Skeletal muscle satellite cell (primary cell): ENCODE results near the gene ESRRA.

Experiments
- H3K27me3 ChIP-seq: 2 replicates; pipeline ENCODE4 v1.7.0; 2013; ENCODE audit warnings: low read length; ENCODE audit not compliant: control insufficient read depth, insufficient read depth
- H3K36me3 ChIP-seq: 2 replicates; pipeline ENCODE4 v1.7.0; 2013; ENCODE audit warnings: mild to moderate bottlenecking, control low read depth, low read length; ENCODE audit not compliant: insufficient read depth
- H3K4me1 ChIP-seq: 2 replicates; pipeline ENCODE4 v1.7.0; 2013; ENCODE audit warnings: low read length; ENCODE audit not compliant: control insufficient read depth, insufficient read depth
- H3K4me2 ChIP-seq: 2 replicates; pipeline ENCODE4 v1.7.0; 2013; ENCODE audit warnings: mild to moderate bottlenecking, low read length
- H3K4me3 ChIP-seq: 2 replicates; pipeline ENCODE4 v1.7.0; 2013; ENCODE audit warnings: low read length
- H3K9ac ChIP-seq: 2 replicates; pipeline ENCODE4 v1.7.0; 2013; ENCODE audit warnings: mild to moderate bottlenecking, low read depth, low read length, moderate library complexity
- H3K9me3 ChIP-seq: replicated peaks from 2 replicates; pipeline ENCODE4 v1.7.0; 2013; ENCODE audit warnings: mild to moderate bottlenecking, control low read depth, low read length

The ESRRA gene

DNA sequence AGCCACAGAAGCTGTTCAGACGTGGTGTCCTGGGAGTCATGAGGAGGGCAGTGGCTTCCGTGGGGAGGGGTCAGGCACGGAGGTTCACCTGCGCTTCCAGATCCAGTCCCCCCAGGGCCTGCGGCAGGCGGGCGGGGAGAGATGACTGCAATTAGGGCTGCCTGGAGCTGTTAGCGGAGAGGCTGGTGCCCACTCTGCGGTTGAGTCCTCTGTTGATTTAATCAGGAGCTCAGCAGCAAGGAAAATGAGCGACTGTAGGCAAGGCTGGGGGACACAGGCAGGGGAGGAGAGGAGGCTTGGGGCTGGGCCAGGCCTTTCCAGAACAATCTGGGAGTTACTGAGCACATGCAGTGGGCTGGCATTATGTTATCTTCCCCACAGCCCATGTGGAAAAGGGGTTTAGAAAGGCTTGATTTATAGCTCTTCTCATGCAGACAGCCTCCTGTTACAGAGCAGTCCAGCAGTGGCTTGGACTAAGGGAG lies 40.9 kb upstream of the ESRRA start:
- Histone ChIP-seq H3K27me3 (no peaks in the 10 kb centered on the region), H3K4me1 (peaks cover 20% of the 10 kb centered on the region), H3K4me3 (no peak overlapping the region), H3K36me3 (peaks cover 69% of the 10 kb centered on the region), H3K9ac (no peak overlapping the region), H3K9me3 (no peaks in the 10 kb centered on the region), H3K4me2 (no peak overlapping the region)

DNA sequence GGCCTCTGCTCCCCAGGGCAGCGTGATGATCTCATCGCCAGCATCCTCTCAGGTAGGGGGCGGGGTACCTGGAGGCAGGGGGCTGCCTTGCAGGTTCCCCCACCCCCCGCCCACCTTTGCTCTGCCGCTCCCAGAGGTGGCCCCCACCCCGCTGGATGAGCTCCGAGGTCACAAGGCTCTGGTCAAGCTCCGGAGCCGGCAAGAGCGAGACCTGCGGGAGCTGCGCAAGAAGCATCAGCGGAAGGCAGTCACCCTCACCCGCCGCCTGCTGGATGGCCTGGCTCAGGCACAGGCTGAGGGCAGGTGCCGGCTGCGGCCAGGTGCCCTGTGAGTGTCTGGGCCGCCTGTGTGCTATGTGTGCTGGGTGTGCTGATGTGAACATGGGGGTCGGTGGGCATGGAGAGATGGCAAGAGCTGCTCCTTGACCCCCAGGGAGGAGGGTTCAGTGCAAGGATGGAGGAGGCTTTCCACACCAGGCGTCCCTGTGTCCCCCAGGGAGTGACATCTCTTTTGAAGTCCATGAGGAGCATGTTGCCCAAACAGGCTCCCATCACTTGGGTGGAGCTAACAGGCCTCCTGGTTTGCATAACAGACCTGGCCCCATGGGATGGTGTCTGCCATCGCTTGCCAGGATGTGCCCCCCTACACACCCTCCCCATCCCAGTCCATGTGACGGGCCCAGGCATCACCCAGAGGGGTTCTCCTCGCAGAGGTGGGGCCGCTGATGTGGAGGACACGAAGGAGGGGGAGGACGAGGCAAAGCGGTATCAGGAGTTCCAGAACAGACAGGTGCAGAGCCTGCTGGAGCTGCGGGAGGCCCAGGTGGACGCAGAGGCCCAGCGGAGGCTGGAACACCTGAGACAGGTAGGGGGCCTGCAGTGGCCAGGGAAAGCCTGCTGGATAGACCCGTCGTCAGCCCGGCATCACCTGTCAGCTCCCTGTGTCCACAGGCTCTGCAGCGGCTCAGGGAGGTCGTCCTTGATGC lies 39.9 kb upstream of the ESRRA start:
- no peak overlapping the region for H3K4me2 ChIP-seq
- H3K9ac ChIP-seq = no peak overlapping the region
- H3K27me3 ChIP-seq = no peaks in the 10 kb centered on the region
- H3K4me1 ChIP-seq = peaks cover 21% of the 10 kb centered on the region
- H3K4me3 ChIP-seq = no peak overlapping the region
- H3K36me3 ChIP-seq = peaks cover 58% of the 10 kb centered on the region
- H3K9me3 ChIP-seq = no peaks in the 10 kb centered on the region

- Histone ChIP-seq H3K4me2 (no peak overlapping the region), H3K9ac (no peak overlapping the region), H3K4me3 (no peak overlapping the region), H3K9me3 (no peaks in the 10 kb centered on the region), H3K36me3 (peaks cover 50% of the 10 kb centered on the region), H3K4me1 (peaks cover 21% of the 10 kb centered on the region), H3K27me3 (no peaks in the 10 kb centered on the region)
Observed at GRCh38 chr11:64266339-64266738, 39.0 kb upstream of the ESRRA start.

- Histone ChIP-seq H3K4me2 (no peak overlapping the region), H3K9me3 (no peaks in the 10 kb centered on the region), H3K27me3 (no peaks in the 10 kb centered on the region), H3K4me1 (peaks cover 29% of the 10 kb centered on the region), H3K4me3 (no peak overlapping the region), H3K9ac (no peak overlapping the region), H3K36me3 (peaks cover 39% of the 10 kb centered on the region)
Observed at GRCh38 chr11:64267207-64267945, 37.9 kb upstream of the ESRRA start.

- Histone ChIP-seq H3K9ac (peak overlapping the region; percentile 80), H3K27me3 (no peaks in the 10 kb centered on the region), H3K36me3 (peaks cover 31% of the 10 kb centered on the region), H3K4me2 (peak overlapping the region; percentile 93), H3K4me1 (peaks cover 26% of the 10 kb centered on the region), H3K4me3 (peak overlapping the region; percentile 72), H3K9me3 (no peaks in the 10 kb centered on the region)
Observed at GRCh38 chr11:64268025-64268892, 37.1 kb upstream of the ESRRA start.

DNA sequence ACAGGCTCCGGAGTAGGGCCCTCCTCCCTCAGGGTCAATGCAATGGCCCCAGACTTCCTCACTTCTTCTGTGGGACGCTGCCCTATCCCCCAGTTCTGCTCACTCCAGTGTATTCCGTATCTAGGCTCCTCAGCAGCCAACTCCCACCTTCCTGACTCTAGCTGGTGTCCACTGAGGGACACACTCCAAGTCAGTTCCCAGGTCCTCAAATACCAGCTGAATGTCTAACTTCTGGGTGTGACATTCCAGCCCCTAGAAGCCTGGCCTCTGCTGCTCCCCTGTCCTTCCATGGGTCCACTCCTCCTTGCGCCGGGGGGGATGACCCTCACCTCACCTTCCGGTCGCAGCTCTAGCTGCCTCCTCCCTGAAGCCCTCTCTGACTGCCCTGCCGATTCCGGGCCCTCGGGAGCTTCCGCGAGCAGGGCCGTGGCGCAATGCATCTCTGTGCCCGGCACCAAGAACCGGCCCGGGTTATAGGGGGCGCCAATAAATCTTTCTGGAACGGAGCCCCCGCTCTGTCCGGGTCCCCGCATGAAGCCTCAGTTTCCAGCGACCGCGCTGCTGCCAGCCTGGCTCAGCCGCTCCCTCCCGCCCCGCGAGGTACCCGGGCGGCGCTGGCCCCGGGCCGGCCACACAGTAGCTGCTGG lies 36.3 kb upstream of the ESRRA start:
- Histone ChIP-seq H3K9ac (peak overlapping the region; percentile 80), H3K27me3 (no peaks in the 10 kb centered on the region), H3K4me2 (peak overlapping the region; percentile 93), H3K4me1 (peaks cover 26% of the 10 kb centered on the region), H3K4me3 (peak overlapping the region; percentile 72), H3K9me3 (no peaks in the 10 kb centered on the region), H3K36me3 (peaks cover 23% of the 10 kb centered on the region)

GRCh38 chr11:64269540-64270220 lies 35.6 kb upstream of the ESRRA start:
- H3K27me3 ChIP-seq = no peaks in the 10 kb centered on the region
- no peaks in the 10 kb centered on the region for H3K9me3 ChIP-seq
- peaks cover 26% of the 10 kb centered on the region for H3K4me1 ChIP-seq
- H3K36me3 ChIP-seq = peaks cover 16% of the 10 kb centered on the region
- peak overlapping the region; percentile 84 for H3K9ac ChIP-seq
- peak overlapping the region; percentile 93 for H3K4me2 ChIP-seq
- H3K4me3 ChIP-seq = peak overlapping the region; percentile 79

GRCh38 chr11:64275031-64275800 lies 30.1 kb upstream of the ESRRA start:
- Histone ChIP-seq H3K9me3 (no peaks in the 10 kb centered on the region), H3K4me1 (peaks cover 15% of the 10 kb centered on the region), H3K4me3 (no peak overlapping the region), H3K36me3 (peaks cover 9% of the 10 kb centered on the region), H3K4me2 (no peak overlapping the region), H3K9ac (no peak overlapping the region), H3K27me3 (no peaks in the 10 kb centered on the region)

DNA sequence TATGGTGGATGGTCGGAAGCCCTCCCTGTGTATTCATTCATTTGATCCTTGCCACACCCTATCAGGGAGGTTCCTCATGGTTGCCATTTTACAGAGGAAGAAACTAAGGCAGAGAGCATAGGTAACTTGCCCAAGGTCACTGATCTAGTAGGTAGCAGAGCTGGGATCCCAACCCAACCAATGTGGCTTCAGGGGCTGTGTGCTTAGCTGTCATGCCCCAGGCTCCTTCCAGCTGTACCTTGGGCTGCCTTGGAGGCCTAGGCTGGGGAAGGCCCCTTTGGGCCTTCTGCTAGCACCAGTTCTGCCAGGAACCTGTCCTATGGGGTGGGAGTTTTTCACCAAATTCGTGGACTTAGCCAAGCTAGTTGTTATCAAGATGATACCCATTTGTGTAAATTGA lies 29.5 kb upstream of the ESRRA start:
- Histone ChIP-seq H3K4me1 (peaks cover 15% of the 10 kb centered on the region), H3K4me3 (no peak overlapping the region), H3K9me3 (no peaks in the 10 kb centered on the region), H3K4me2 (no peak overlapping the region), H3K36me3 (peaks cover 9% of the 10 kb centered on the region), H3K9ac (no peak overlapping the region), H3K27me3 (no peaks in the 10 kb centered on the region)
